Non-pigmented ciliary epithelial cell (primary cell): ENCODE results near the gene CD79A.

Experiments
- DNase-seq: peaks from one replicate; pipeline ENCODE4 v3.0.0-alpha.2; 2010; ENCODE audit warnings: low read depth

CD79A gene

GRCh38 chr19:41876847-41877832 lies at the start of gene CD79A:
Gene CD79A, plus strand, starts transcription at chr19:41877279. Its CDS starts 26 bp downstream, at chr19:41877305.
- DNase-seq, result no peak

DNA sequence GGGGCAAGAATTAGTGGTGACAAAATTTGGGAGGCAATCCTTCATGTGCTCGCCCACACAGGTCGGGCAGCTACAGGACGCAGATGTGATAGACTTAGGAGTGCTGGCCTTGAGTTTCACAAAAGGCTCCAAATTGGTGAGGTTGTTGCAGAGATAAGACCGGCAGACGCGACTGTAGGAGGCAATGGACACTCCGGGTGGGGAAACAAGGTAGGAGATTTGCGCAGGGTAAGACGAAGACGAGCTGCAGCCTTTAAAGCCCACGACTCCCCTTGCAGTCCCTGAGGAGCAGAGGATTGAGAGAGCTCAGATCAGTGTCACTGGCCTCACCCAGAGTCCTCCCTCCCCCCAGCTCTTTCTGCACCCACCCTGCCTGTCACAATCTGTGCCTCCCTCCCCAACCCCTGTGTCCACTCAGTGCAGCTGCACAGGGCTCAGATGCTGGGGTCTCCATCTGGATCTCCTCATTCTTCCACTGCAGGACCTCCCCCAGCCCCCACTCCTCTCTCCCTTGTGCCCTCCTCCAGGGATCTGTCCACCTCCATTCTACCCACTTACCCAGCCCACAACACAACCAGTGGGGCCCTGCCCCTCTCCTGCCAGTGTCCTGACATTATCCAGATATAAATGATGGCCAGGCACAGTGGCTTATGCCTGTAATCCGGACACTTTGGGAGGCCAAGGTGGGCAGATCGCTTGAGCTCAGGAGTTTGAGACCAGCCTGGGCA lies 38.9 kb upstream of the CD79A start:
- DNase-seq, result no peak

GRCh38 chr19:41839211-41839610 lies 37.9 kb upstream of the CD79A start:
- DNase-seq, result no peak

- DNase-seq, result no peak
Measured at GRCh38 chr19:41843371-41843770, 33.7 kb upstream of the CD79A start.

GRCh38 chr19:41844601-41845000 lies 32.5 kb upstream of the CD79A start, which contains the start of gene LYPD4:
Gene LYPD4, minus strand, starts transcription at chr19:41844683. Its CDS starts 5,398 bp downstream, at chr19:41839285.
- DNase-seq, result no peak

DNA sequence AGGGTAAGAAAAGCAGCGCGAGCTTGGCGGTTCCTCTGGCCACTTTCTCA lies 32.3 kb upstream of the CD79A start, which contains the start of gene DMRTC2:
Gene DMRTC2 (plus strand): TSS at position 42 of the 50 bp plus-strand sequence. CDS start 2,387 bp downstream, outside the sequence.
- DNase-seq, result no peak

DNA sequence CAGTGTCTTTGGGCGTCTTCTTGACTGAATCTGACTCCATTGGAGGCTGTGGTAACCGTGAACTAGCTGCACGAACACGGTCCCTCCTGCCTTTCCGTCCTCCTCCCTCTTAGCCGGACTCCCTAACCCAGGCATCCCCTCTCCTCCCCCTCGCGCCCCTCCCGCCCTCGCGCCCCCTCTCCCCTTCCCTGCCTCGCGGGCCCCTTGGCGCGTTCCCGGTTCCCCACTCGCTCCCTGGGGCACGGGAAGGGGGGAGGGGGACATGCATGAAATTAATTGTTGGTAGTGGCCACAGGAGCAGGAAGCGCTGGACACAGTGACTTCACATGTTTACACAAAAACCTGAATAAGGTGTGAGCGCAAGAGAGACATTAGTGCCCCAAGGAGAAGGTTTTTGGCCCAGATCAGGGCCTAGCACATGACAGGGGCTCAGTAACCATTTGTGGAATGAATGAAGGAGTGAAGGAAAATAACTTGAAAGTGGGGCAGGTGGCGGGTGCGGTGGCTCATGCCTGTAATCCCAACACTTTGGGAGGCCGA lies 32.0 kb upstream of the CD79A start:
- no peak for DNase-seq

GRCh38 chr19:41847351-41848105 lies 29.6 kb upstream of the CD79A start:
- DNase-seq, result no peak

GRCh38 chr19:41848666-41849065 lies 28.4 kb upstream of the CD79A start:
- no peak for DNase-seq

GRCh38 chr19:41849067-41849466 lies 28.0 kb upstream of the CD79A start:
- DNase-seq, result no peak

- DNase-seq, result no peak
Measured at GRCh38 chr19:41850381-41850780, 26.7 kb upstream of the CD79A start.

- no peak for DNase-seq
Measured at GRCh38 chr19:41851456-41851855, 25.6 kb upstream of the CD79A start.

DNA sequence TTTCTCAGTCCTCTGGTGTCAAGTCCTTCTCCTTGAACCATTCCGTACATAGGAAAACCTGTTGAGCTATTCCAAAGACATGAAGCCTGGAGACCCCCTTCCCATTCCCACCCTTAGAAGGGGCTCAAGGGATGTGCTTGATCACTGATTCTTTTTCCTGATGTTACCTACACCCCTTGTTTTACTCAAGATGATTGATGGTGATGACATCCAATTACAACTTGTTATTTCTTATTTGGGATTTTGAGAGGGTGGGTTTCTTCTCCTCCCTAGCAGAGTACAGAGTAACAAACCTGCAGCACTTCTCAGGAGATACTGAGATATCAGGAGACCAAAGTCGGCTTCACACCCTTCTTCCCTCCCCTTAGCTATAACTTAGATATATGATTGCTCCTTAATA lies 23.7 kb upstream of the CD79A start:
- no peak for DNase-seq

DNA sequence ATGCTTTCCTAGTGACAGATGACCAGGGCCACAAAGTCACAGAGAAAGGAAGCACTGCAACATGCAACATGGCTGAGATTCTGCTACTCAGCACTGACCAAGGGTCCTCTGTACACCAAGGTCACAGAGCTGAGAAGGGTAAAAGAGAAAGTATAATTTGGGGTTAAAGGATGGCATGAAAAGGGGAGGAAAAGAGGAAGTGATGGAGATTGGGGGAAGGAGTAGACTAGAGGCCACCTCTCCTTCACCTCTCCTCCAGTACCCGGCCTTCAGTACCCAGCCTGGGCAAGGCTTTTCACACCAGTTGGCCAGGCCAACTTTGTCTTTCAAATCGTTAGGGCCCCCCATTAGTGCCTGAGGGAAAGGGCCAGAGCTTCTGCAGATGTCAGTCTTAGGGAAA lies 23.3 kb upstream of the CD79A start:
- no peak for DNase-seq

DNA sequence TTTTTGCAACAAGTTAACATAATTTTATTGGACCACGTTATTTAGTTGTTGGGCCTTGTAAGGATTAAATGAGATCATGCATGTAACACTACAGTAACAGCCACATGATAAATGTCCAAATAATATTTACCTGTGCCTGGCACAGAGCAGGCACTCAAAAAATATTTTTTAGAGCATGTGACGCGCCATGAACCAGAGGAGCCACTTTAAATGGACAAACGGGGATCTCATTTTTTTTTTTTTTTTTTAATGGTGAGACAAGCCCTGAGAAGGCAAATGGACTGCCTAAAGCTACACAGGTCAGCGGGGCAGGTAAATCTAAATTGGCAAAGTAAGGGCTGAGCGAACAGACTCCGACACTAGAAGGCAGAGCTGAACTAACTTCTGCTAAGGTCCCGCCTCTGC lies 17.9 kb upstream of the CD79A start:
- no peak for DNase-seq

DNA sequence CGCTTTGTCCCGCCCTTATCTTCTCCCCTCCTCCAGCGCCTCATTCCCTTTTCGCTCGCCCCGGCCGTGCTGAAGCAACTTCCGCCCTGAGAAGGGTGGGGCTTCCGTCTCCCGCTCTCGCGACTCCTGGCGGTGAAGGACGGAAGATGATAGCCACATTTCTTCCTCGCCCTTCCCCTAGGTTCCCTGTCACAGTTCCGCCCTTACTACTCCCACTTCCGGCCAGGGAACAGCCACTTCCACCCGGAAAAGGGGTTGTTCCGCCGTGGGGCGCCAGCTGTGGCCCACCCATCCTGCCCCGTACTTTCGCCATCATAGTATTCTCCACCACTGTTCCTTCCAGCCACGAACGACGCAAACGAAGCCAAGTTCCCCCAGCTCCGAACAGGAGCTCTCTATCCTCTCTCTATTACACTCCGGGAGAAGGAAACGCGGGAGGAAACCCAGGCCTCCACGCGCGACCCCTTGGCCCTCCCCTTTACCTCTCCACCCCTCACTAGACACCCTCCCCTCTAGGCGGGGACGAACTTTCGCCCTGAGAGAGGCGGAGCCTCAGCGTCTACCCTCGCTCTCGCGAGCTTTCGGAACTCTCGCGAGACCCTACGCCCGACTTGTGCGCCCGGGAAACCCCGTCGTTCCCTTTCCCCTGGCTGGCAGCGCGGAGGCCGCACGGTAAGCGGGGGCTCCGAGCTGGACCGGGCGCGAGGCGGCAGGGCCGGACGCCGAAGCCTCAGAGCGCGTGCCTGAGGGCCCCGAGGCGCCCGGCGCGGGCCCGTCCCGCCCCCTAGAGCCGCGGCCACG lies 17.3 kb upstream of the CD79A start, which contains the start of gene RPS19:
Gene RPS19 (plus strand): TSS at position 638 of the 801 bp plus-strand sequence. CDS start 520 bp downstream, outside the sequence.
- peak; percentile 90 for DNase-seq

- DNase-seq, result no peak
Measured at GRCh38 chr19:41860419-41861115, 16.5 kb upstream of the CD79A start.

GRCh38 chr19:41861116-41861768 lies 15.8 kb upstream of the CD79A start:
- DNase-seq, result no peak

- no peak for DNase-seq
Measured at GRCh38 chr19:41861846-41862245, 15.2 kb upstream of the CD79A start.

DNA sequence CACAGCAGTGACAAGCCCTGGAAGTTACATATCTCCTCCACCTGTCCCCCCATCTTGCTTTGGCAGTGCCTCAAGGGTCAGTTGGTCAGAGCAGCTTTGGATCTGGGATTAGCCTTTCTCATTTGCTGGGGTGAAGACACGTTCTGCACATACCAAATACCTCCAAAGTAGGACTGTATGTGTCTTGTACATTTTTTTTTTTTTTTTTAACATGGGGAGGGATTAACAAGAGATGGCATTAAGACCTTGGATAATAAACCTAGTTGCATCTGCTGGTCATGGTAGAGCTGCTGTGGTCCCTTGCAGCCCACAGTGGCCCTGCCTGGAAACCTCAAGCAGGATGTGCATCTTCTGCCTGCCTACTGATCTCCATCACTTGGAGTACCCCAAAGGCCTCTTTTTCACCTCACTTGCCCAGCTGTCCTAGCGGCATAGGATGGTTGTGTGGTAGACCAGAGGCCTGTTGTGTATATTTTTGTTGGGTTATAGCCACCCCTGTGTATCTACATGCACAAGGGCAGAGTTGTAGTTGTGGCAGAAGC lies 14.6 kb upstream of the CD79A start:
- DNase-seq, result no peak
